Suprapubic skin (tissue), 3 donors: ENCODE results near the gene IKBKG.

ENCODE experiments used
- POLR2AphosphoS5 ChIP-seq, 3 donors: sonication (generic); formaldehyde crosslinking; IDR thresholded peaks; one replicate each; pipeline ENCODE4 v1.6.1; 2017; ENCODE audit warnings: antibody characterized with exemption in 3 of 3
- TF ChIP-seq, protein P1 (sequence below), 2 donors: fragments of 200-600 bp in 1 of 2; fragments of 450-650 bp in 1 of 2; sonication (generic) in 1 of 2; IDR thresholded peaks; one replicate each; pipeline ENCODE4 v1.5.1; 2016 to 2019; ENCODE audit warnings: antibody characterized with exemption in 2 of 2, mild to moderate bottlenecking in 1 of 2, moderate library complexity in 1 of 2

DNA sequence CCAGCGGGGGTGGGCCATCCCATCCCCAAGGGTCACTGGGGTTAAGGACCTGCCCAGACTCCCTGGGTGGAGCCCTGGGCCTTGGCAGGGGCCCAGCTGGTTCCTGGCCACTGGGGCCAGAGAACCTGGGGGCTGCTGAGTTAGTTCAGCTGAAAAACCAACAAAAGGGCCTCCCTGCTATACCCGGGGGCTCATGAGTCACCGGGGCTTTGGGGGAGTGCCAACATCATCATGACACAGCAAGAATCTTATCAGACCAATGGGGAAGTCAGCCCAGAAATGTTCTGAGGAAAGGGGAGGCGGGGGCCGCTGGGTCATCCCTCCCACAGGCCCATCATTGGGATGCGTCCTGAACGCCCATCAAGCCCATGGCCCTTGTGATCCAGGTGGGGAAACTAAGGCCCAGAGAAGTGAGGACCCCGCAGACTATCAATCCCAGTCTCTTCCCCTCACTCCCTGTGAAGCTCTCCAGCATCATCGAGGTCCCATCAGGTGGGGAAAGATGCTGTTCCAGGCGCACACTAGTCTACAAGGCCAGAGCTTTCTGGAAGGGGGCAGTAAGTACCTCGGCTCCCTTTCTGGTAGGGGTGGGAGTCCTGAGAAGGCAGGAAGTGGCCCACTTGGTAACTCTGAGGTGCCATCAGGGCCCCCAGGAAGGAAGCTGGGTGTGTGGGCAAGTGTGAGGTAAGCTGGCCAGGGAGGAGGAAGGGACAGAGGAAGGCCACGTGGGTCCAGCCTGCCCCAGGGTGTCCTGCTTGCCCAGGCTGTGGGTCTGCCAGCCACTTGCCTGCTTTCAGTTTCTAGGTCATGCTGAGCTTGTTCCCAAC lies 5.3 kb upstream of the IKBKG start:
- TF ChIP-seq, protein P1, sequence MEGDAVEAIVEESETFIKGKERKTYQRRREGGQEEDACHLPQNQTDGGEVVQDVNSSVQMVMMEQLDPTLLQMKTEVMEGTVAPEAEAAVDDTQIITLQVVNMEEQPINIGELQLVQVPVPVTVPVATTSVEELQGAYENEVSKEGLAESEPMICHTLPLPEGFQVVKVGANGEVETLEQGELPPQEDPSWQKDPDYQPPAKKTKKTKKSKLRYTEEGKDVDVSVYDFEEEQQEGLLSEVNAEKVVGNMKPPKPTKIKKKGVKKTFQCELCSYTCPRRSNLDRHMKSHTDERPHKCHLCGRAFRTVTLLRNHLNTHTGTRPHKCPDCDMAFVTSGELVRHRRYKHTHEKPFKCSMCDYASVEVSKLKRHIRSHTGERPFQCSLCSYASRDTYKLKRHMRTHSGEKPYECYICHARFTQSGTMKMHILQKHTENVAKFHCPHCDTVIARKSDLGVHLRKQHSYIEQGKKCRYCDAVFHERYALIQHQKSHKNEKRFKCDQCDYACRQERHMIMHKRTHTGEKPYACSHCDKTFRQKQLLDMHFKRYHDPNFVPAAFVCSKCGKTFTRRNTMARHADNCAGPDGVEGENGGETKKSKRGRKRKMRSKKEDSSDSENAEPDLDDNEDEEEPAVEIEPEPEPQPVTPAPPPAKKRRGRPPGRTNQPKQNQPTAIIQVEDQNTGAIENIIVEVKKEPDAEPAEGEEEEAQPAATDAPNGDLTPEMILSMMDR (IDR thresholded peaks at IDR 0.05): no peak
- TF ChIP-seq POLR2AphosphoS5 (IDR thresholded peaks at IDR 0.05): no peak
